Stimulated activated CD4-positive, alpha-beta T cell treated with anti-CD3 and anti-CD28 coated beads, Interleukin-1b, Interleukin-23, amount 100 ng/mL, for 4 hours (primary cell): ENCODE results near the gene CELF4.

Experiments used
- DNase-seq, 2 donors: peaks; one replicate each; pipeline ENCODE4 v3.0.0-alpha.2; 2020; ENCODE audit warnings: low read depth in 2 of 2

Gene CELF4

GRCh38 chr18:37572736-37573135, 7.1 kb upstream of the CELF4 start:
- DNase-seq = no peak

GRCh38 chr18:37571266-37571665, 5.7 kb upstream of the CELF4 start:
- DNase-seq = no peak

GRCh38 chr18:37570336-37570930, 4.8 kb upstream of the CELF4 start:
- DNase-seq = no peak

- DNase-seq = no peak
Measured at GRCh38 chr18:37568671-37569070, 3.1 kb upstream of the CELF4 start.

- no peak for DNase-seq
Measured at GRCh38 chr18:37567994-37568359, 2.4 kb upstream of the CELF4 start.

GRCh38 chr18:37567061-37567993, 1.7 kb upstream of the CELF4 start:
- DNase-seq = no peak

- DNase-seq = no peak
Measured at GRCh38 chr18:37566479-37567060, 972 bp upstream of the CELF4 start.

- no peak for DNase-seq
Measured at GRCh38 chr18:37565977-37566478, 430 bp upstream of the CELF4 start.

- no peak for DNase-seq
Measured at GRCh38 chr18:37564711-37565100, 892 bp downstream of the CELF4 start.

- DNase-seq = no peak
Measured at GRCh38 chr18:37563931-37564392, 1.6 kb downstream of the CELF4 start.

GRCh38 chr18:37561986-37562385, 3.6 kb downstream of the CELF4 start:
- DNase-seq = no peak

- no peak for DNase-seq
Measured at GRCh38 chr18:37560003-37560402, 5.6 kb downstream of the CELF4 start.

- DNase-seq = no peak
Measured at GRCh38 chr18:37559194-37559593, 6.4 kb downstream of the CELF4 start.

GRCh38 chr18:37554399-37554787, 11.2 kb downstream of the CELF4 start:
- DNase-seq = no peak

GRCh38 chr18:37553633-37554398, 11.8 kb downstream of the CELF4 start:
- DNase-seq = no peak

- DNase-seq = no peak
Measured at GRCh38 chr18:37552286-37552685, 13.3 kb downstream of the CELF4 start.

- DNase-seq = no peak
Measured at GRCh38 chr18:37551846-37552245, 13.8 kb downstream of the CELF4 start.

GRCh38 chr18:37551249-37551648, 14.3 kb downstream of the CELF4 start:
- DNase-seq = no peak

GRCh38 chr18:37550118-37550875, 15.3 kb downstream of the CELF4 start:
- DNase-seq = no peak

GRCh38 chr18:37548679-37549289, 16.8 kb downstream of the CELF4 start:
- DNase-seq = no peak
